MCF 10A (cell line): ENCODE results near the gene PTGR2. TPM values are rescaled to one million over a fixed set of nuclear protein-coding genes. Genes with fewer than 3 reads are reported as not detected.

Experiments
- BruUV-seq: library from RNA; stranded (reverse); fragments of 400-500 nt; replicated peaks from 2 replicates; lab custom pipeline; 2021; lab: Mats Ljungman, UMichigan
- CTCF ChIA-PET: fragments of 300-600 bp; sonication (Branson Sonifier 250); formaldehyde crosslinking; extraction: SDS; loops from one replicate; lab custom pipeline; 2021; ENCODE audit warnings: antibody characterized with exemption, inconsistent platforms; lab: Yijun Ruan, JAX
- POLR2A ChIA-PET: fragments of 300-600, 350-650 bp; sonication (Branson Sonifier 250); formaldehyde crosslinking; extraction: SDS; loops from one replicate; lab custom pipeline; 2020; ENCODE audit warnings: antibody characterized with exemption, inconsistent platforms; lab: Yijun Ruan, JAX
- DNase-seq: peaks from one replicate; pipeline ENCODE4 v3.0.0-alpha.2; 2018; ENCODE audit not compliant: unreplicated experiment
- H3K27ac Mint-ChIP-seq: one replicate; pipeline ENCODE4 v1.8.0; 2022; ENCODE audit warnings: mild to moderate bottlenecking, low read depth, mixed read lengths; ENCODE audit not compliant: unreplicated experiment
- H3K27me3 Mint-ChIP-seq: one replicate; pipeline ENCODE4 v1.8.0; 2022; ENCODE audit warnings: mixed read lengths; ENCODE audit not compliant: insufficient read depth, unreplicated experiment
- H3K36me3 Mint-ChIP-seq: one replicate; pipeline ENCODE4 v1.8.0; 2022; ENCODE audit warnings: mild to moderate bottlenecking, moderate library complexity, mixed read lengths; ENCODE audit not compliant: insufficient read depth, unreplicated experiment
- H3K4me1 Mint-ChIP-seq: one replicate; pipeline ENCODE4 v1.8.0; 2022; ENCODE audit warnings: mixed read lengths; ENCODE audit not compliant: insufficient read depth, unreplicated experiment
- H3K4me3 Mint-ChIP-seq: one replicate; pipeline ENCODE4 v1.8.0; 2022; ENCODE audit warnings: mild to moderate bottlenecking, moderate library complexity, mixed read lengths; ENCODE audit not compliant: unreplicated experiment
- H3K9me3 Mint-ChIP-seq: one replicate; pipeline ENCODE4 v1.8.0; 2022; ENCODE audit warnings: mixed read lengths; ENCODE audit not compliant: unreplicated experiment
- intact Hi-C: fragments of 100-400 bp; cut with micrococcal nuclease; formaldehyde crosslinking; loops from 2 replicates; pipeline ENCODE4 v1.14.1; 2022
- total RNA-seq: library from RNA; stranded (reverse); gene quantifications from 2 replicates; pipeline ENCODE4 v1.2.3, GENCODE V29; 2022
- TF ChIP-seq, protein P1 (sequence below): fragments of 200-600 bp; IDR thresholded peaks from one replicate; pipeline ENCODE4 v1.8.0; 2022; ENCODE audit warnings: antibody characterized with exemption, mild to moderate bottlenecking; ENCODE audit not compliant: unreplicated experiment

The PTGR2 gene
- total RNA-seq, 1 experiment from 2014 or later, result 9.2 TPM

GRCh38 chr14:73814153-73814552 is 37.5 kb upstream of the PTGR2 start:
- Mint-ChIP-seq H3K27ac (no peak overlapping the region), H3K27me3 (no peaks in the 10 kb centered on the region), H3K4me1 (no peaks in the 10 kb centered on the region), H3K9me3 (peaks cover 7% of the 10 kb centered on the region), H3K4me3 (no peak overlapping the region), H3K36me3 (no peaks in the 10 kb centered on the region)
- BruUV-seq, result no TSS peak
- intact Hi-C loops, result no loop called here
- CTCF ChIA-PET, result interaction anchor here (0.9 kb wide), 1 partner anchor 10 kb away, joined by 4 read pairs; no protein-coding TSS in a partner anchor
- POLR2A ChIA-PET, result interaction anchor here (1.8 kb wide), 1 partner anchor 10 kb away, joined by 6 read pairs; no protein-coding TSS in a partner anchor
- DNase-seq, result no peak
- TF ChIP-seq, protein P1, sequence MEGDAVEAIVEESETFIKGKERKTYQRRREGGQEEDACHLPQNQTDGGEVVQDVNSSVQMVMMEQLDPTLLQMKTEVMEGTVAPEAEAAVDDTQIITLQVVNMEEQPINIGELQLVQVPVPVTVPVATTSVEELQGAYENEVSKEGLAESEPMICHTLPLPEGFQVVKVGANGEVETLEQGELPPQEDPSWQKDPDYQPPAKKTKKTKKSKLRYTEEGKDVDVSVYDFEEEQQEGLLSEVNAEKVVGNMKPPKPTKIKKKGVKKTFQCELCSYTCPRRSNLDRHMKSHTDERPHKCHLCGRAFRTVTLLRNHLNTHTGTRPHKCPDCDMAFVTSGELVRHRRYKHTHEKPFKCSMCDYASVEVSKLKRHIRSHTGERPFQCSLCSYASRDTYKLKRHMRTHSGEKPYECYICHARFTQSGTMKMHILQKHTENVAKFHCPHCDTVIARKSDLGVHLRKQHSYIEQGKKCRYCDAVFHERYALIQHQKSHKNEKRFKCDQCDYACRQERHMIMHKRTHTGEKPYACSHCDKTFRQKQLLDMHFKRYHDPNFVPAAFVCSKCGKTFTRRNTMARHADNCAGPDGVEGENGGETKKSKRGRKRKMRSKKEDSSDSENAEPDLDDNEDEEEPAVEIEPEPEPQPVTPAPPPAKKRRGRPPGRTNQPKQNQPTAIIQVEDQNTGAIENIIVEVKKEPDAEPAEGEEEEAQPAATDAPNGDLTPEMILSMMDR, result no peak

DNA sequence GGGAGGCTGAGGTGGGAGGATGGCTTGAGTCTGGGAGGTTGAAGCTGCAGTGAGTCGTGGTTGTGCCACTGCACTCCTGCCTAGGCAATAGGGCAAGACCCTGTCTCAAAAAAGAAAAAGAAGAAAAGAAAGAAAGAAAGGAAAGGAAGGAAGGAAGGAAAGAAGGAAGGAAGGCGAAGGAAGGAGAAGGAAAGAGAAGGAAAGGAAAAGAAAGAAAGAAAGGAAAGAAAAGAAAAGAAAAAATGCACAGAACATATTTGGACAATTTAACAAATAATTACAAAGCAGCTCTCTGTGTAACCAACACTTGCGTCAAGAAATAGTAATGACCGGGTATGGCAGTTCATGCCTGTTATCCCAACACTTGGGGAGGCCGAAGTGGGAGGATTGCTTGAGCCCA is 35.8 kb upstream of the PTGR2 start:
- H3K9me3 Mint-ChIP-seq, result peaks cover 4% of the 10 kb centered on the region
- ChIA-PET CTCF (interaction anchor here (1.2 kb wide), 1 partner anchor 87 kb away, joined by 5 read pairs; no protein-coding TSS in a partner anchor), POLR2A (interaction anchor here (0.6 to 1.1 kb wide), 3 partner anchors 31 to 67 kb away, joined by 3 to 4 read pairs (median 3); no protein-coding TSS in a partner anchor)
- H3K27ac Mint-ChIP-seq, result no peak overlapping the region
- no TSS peak for BruUV-seq
- TF ChIP-seq, protein P1, result no peak
- intact Hi-C loops, result no loop called here
- no peak overlapping the region for H3K4me3 Mint-ChIP-seq
- H3K27me3 Mint-ChIP-seq, result no peaks in the 10 kb centered on the region
- no peaks in the 10 kb centered on the region for H3K4me1 Mint-ChIP-seq
- DNase-seq, result no peak
- no peaks in the 10 kb centered on the region for H3K36me3 Mint-ChIP-seq

DNA sequence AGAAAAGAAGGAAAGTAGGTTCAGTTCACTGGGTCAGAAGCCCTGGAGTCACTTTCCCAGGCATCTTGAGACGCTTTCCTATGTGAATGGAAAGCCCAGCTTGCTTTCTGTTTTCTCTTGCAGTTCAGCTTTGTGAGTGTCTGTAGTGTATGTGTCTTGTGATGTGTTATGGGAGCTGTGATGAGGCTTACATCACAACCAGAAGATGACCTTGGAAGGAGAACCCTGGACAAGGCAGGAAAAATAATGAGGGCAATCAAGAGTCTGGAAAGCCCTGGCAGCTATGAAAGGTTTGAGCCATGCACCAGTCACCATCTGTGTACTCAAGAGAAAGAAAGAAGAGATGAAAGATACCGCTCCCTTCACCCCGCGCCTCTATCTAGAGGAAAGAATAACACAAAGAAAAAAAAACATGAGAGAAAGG is 35.2 kb upstream of the PTGR2 start:
- H3K4me1 Mint-ChIP-seq, result no peaks in the 10 kb centered on the region
- TF ChIP-seq, protein P1, result no peak
- H3K4me3 Mint-ChIP-seq, result no peak overlapping the region
- BruUV-seq, result no TSS peak
- POLR2A ChIA-PET, result interaction anchor here (0.6 to 1.1 kb wide), 3 partner anchors 31 to 66 kb away, joined by 3 to 4 read pairs (median 3); no protein-coding TSS in a partner anchor
- no peaks in the 10 kb centered on the region for H3K27me3 Mint-ChIP-seq
- no peaks in the 10 kb centered on the region for H3K9me3 Mint-ChIP-seq
- no peak for DNase-seq
- CTCF ChIA-PET, result interaction anchor here (1.2 kb wide), 1 partner anchor 88 kb away, joined by 5 read pairs; no protein-coding TSS in a partner anchor
- intact Hi-C loops, result no loop called here
- no peaks in the 10 kb centered on the region for H3K36me3 Mint-ChIP-seq
- no peak overlapping the region for H3K27ac Mint-ChIP-seq

DNA sequence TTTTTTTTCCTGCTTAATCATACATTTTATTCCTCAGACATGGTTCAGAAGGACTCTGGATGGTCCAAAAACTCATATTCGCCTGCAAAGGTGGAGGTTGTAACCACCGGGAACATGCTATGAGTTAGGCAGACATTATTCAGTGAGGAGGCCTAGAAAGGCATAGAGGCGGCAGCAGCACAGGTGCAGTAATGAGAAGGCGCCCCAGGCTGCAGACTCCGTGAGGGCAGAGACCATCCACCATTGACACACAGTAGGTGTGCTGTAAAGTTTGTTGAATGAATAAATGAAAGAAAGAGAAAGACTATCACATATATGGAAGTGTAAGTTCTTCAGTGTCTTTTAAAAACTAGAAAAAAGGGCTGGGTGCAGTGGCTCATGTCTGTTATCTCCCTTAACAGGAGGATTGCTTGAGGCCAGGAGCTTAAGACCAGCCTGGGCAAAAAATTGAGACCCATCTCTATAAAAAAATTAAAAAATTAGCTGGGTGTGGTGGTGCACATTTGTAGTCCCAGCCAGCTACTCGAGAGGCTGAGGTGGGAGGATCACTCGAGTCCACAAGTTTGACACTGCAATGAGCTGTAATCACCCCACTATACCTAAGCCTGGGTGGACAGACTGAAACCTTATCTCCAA is 34.5 kb upstream of the PTGR2 start:
- no peak overlapping the region for H3K27ac Mint-ChIP-seq
- no peak for DNase-seq
- intact Hi-C loops, result no loop called here
- no peak overlapping the region for H3K4me3 Mint-ChIP-seq
- H3K36me3 Mint-ChIP-seq, result no peaks in the 10 kb centered on the region
- no TSS peak for BruUV-seq
- TF ChIP-seq, protein P1, result no peak
- no peaks in the 10 kb centered on the region for H3K27me3 Mint-ChIP-seq
- H3K4me1 Mint-ChIP-seq, result no peaks in the 10 kb centered on the region
- ChIA-PET POLR2A (interaction anchor here (1.1 kb wide), 1 partner anchor 35 kb away, joined by 3 read pairs; no protein-coding TSS in a partner anchor), CTCF (no interaction called here)
- no peaks in the 10 kb centered on the region for H3K9me3 Mint-ChIP-seq
